Stimulated activated CD4-positive, alpha-beta T cell treated with anti-CD3 and anti-CD28 coated beads, Interleukin-4, amount 100 ng/mL, for 48 hours (primary cell): Measurements from ENCODE around the gene FBXO44.
"Not testable (repeated sequence)": the region's sequence is repeated elsewhere in the genome, so short reads cannot be mapped to it uniquely, and the experiment has no call there.

ENCODE experiments used
- DNase-seq, 2 donors: peaks; one replicate each; pipeline ENCODE4 v3.0.0-alpha.2; 2020; ENCODE audit warnings: low read depth in 2 of 2

The FBXO44 gene

GRCh38 chr1:11654137-11654938 lies at the start of gene FBXO44, which contains the start of gene FBXO2:
Gene FBXO44, plus strand, starts transcription at chr1:11654877. Its CDS starts 959 bp downstream, at chr1:11655836.
Gene FBXO2, minus strand, starts transcription at chr1:11654429. Its CDS starts 89 bp downstream, at chr1:11654340.
- DNase-seq = peak; percentile 60 to 61

- DNase-seq = no peak
Measured at GRCh38 chr1:11606775-11607174, 47.9 kb upstream of the FBXO44 start.

- DNase-seq = not testable (repeated sequence)
Measured at GRCh38 chr1:11608596-11609130, 46.0 kb upstream of the FBXO44 start.

- DNase-seq = not testable (repeated sequence)
Measured at GRCh38 chr1:11609378-11609777, 45.3 kb upstream of the FBXO44 start.

- DNase-seq = no peak
Measured at GRCh38 chr1:11610629-11611180, 44.0 kb upstream of the FBXO44 start.

- no peak for DNase-seq
Measured at GRCh38 chr1:11611638-11612327, 42.9 kb upstream of the FBXO44 start.

GRCh38 chr1:11613347-11613746 lies 41.3 kb upstream of the FBXO44 start:
- DNase-seq = no peak

- no peak for DNase-seq
Measured at GRCh38 chr1:11615090-11615489, 39.6 kb upstream of the FBXO44 start.

GRCh38 chr1:11616766-11617165 lies 37.9 kb upstream of the FBXO44 start:
- no peak for DNase-seq

- DNase-seq = no peak
Measured at GRCh38 chr1:11617314-11617713, 37.4 kb upstream of the FBXO44 start.

- no peak for DNase-seq
Measured at GRCh38 chr1:11617741-11618140, 36.9 kb upstream of the FBXO44 start.

GRCh38 chr1:11620405-11620804 lies 34.3 kb upstream of the FBXO44 start:
- DNase-seq = no peak

GRCh38 chr1:11620924-11621323 lies 33.8 kb upstream of the FBXO44 start:
- DNase-seq = no peak

GRCh38 chr1:11622398-11622797 lies 32.3 kb upstream of the FBXO44 start:
- DNase-seq = no peak

GRCh38 chr1:11623702-11624101 lies 31.0 kb upstream of the FBXO44 start:
- no peak for DNase-seq

GRCh38 chr1:11626551-11626950 lies 28.1 kb upstream of the FBXO44 start:
- no peak for DNase-seq

GRCh38 chr1:11628767-11629166 lies 25.9 kb upstream of the FBXO44 start:
- no peak for DNase-seq

- no peak for DNase-seq
Measured at GRCh38 chr1:11629184-11630016, 25.3 kb upstream of the FBXO44 start.

GRCh38 chr1:11634365-11635192 lies 20.1 kb upstream of the FBXO44 start:
- no peak for DNase-seq

- DNase-seq = no peak
Measured at GRCh38 chr1:11638121-11638520, 16.6 kb upstream of the FBXO44 start.

GRCh38 chr1:11639372-11639771 lies 15.3 kb upstream of the FBXO44 start:
- DNase-seq = no peak
